ENCODE results near the gene TMEM150A. TPM values are rescaled to one million over a fixed set of nuclear protein-coding genes. Genes with fewer than 3 reads are reported as not detected.

Gene TMEM150A
- total RNA-seq, result 7.7 and 12.2 TPM in 2 replicates

GRCh38 chr2:85602476-85603234, at the start of gene TMEM150A:
Gene TMEM150A, minus strand, starts transcription at chr2:85602698. Its CDS starts 750 bp downstream, at chr2:85601948.

GRCh38 chr2:85611705-85612587, 9.4 kb upstream of the TMEM150A start, which contains the start of gene C2orf68:
Gene C2orf68, minus strand, starts transcription at chr2:85612066. Its CDS starts 82 bp downstream, at chr2:85611984.

GRCh38 chr2:85595301-85596025, 7.0 kb downstream of the TMEM150A start, which contains the start of gene RNF181:
Gene RNF181, plus strand, starts transcription at chr2:85595745. Its CDS starts 19 bp downstream, at chr2:85595764.

GRCh38 chr2:85584354-85584856, 18.1 kb downstream of the TMEM150A start, which contains the start of gene VAMP5:
Gene VAMP5, plus strand, starts transcription at chr2:85584431. Its CDS starts 60 bp downstream, at chr2:85584491.

GRCh38 chr2:85577386-85578242, 24.9 kb downstream of the TMEM150A start, which contains the start of gene VAMP8:
Gene VAMP8, plus strand, starts transcription at chr2:85577586. Its CDS starts 61 bp downstream, at chr2:85577647.

GRCh38 chr2:85561280-85562212, 41.0 kb downstream of the TMEM150A start, which contains the start of gene GGCX:
Gene GGCX, minus strand, starts transcription at chr2:85561493. Its CDS starts 65 bp downstream, at chr2:85561428.

Small RNAs within 50 kb of the gene (small RNA-seq; reads per million reads assigned to genes)
- not detected for gene RN7SL126P

Other genes starting within 250 kb of the TMEM150A start
- 19.6 and 45.5 TPM in 2 replicates for gene RETSAT, start 248.2 kb downstream of the TMEM150A start, total RNA-seq
- gene ELMOD3, start 247.9 kb downstream of the TMEM150A start, total RNA-seq, result 15.9 and 25.5 TPM in 2 replicates
- gene CAPG, start 192.3 kb downstream of the TMEM150A start, total RNA-seq, result 650 and 738 TPM in 2 replicates
- under 0.01 TPM in 1 of 2 replicates, not detected in the other for gene SH2D6, start 184.0 kb downstream of the TMEM150A start, total RNA-seq
- 60.5 and 66.9 TPM in 2 replicates for gene MAT2A, start 63.5 kb downstream of the TMEM150A start, total RNA-seq
- gene GGCX, start 41.2 kb downstream of the TMEM150A start, total RNA-seq, result 42.0 and 62.5 TPM in 2 replicates
- gene VAMP8, start 25.1 kb downstream of the TMEM150A start, total RNA-seq, result 73.0 and 74.6 TPM in 2 replicates
- gene VAMP5, start 18.3 kb downstream of the TMEM150A start, total RNA-seq, result 2.0 and 10.2 TPM in 2 replicates
- gene RNF181, start 7.0 kb downstream of the TMEM150A start, total RNA-seq, result 125 and 174 TPM in 2 replicates
- gene C2orf68, start 9.4 kb upstream of the TMEM150A start, total RNA-seq, result 16.7 and 23.2 TPM in 2 replicates
- gene USP39, start 13.5 kb upstream of the TMEM150A start, total RNA-seq, result 29.4 and 36.5 TPM in 2 replicates
- not detected in 2 replicates for gene SFTPB, start 65.5 kb upstream of the TMEM150A start, total RNA-seq
- not detected in 2 replicates for gene GNLY, start 91.7 kb upstream of the TMEM150A start, total RNA-seq
- 0.39 TPM in 1 of 2 replicates, not detected in the other for gene ATOH8, start 151.3 kb upstream of the TMEM150A start, total RNA-seq